SU-DHL-6 (cell line): ENCODE data around the gene PNLDC1.

Experiments
- EZH2phosphoT487 ChIP-seq: fragments of 200-600 bp; sonication (generic), shearing (Covaris generic); conservative IDR thresholded peaks from 2 replicates; pipeline ENCODE4 v1.6.1; 2018; ENCODE audit warnings: mild to moderate bottlenecking, antibody characterized with exemption, low read length, moderate library complexity, mixed read lengths
- TF ChIP-seq, protein P1 (sequence below): fragments of 200-600 bp; sonication (generic); IDR thresholded peaks from one replicate; pipeline ENCODE4 v1.5.1; 2017; ENCODE audit warnings: antibody characterized with exemption, mild to moderate bottlenecking, low read length, moderate library complexity; ENCODE audit not compliant: insufficient read depth, poor library complexity, severe bottlenecking

DNA sequence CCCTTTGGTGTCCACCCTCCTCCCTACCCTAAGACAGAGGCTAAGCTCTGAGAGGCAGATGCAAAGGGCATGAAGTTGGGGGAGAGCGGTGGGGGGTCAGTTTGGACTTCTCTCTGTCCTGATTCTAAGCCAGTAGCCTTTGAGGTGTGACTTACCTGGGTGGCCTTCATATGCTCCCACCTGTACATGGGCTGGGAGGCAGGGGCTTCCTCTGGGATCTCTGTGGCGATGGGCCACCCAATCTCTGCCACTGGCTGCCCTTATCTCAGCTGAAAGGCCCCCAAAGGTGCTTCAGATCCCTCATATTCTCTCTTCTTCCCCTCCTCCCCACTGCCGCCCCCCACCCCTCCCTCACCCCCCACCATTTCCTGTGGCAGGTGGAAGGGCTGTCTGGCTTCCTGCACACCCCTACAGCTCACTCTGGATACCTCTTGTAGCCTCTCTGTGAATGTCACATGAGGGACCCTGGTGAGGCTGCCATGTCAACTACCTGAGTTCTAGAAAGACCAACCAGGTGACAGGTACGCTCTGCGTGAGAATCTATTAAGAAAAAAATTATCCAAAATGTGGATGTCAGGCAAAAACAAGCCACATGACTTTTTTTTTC is 34.0 kb downstream of the PNLDC1 start:
- TF ChIP-seq, protein P1, sequence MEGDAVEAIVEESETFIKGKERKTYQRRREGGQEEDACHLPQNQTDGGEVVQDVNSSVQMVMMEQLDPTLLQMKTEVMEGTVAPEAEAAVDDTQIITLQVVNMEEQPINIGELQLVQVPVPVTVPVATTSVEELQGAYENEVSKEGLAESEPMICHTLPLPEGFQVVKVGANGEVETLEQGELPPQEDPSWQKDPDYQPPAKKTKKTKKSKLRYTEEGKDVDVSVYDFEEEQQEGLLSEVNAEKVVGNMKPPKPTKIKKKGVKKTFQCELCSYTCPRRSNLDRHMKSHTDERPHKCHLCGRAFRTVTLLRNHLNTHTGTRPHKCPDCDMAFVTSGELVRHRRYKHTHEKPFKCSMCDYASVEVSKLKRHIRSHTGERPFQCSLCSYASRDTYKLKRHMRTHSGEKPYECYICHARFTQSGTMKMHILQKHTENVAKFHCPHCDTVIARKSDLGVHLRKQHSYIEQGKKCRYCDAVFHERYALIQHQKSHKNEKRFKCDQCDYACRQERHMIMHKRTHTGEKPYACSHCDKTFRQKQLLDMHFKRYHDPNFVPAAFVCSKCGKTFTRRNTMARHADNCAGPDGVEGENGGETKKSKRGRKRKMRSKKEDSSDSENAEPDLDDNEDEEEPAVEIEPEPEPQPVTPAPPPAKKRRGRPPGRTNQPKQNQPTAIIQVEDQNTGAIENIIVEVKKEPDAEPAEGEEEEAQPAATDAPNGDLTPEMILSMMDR: no peak
- no peak for TF ChIP-seq EZH2phosphoT487
